ENCODE results near the gene KLHL26.
"Not testable (repeated sequence)": the region's sequence is repeated elsewhere in the genome, so short reads cannot be mapped to it uniquely, and the experiment has no call there.

Gene KLHL26, protein sequence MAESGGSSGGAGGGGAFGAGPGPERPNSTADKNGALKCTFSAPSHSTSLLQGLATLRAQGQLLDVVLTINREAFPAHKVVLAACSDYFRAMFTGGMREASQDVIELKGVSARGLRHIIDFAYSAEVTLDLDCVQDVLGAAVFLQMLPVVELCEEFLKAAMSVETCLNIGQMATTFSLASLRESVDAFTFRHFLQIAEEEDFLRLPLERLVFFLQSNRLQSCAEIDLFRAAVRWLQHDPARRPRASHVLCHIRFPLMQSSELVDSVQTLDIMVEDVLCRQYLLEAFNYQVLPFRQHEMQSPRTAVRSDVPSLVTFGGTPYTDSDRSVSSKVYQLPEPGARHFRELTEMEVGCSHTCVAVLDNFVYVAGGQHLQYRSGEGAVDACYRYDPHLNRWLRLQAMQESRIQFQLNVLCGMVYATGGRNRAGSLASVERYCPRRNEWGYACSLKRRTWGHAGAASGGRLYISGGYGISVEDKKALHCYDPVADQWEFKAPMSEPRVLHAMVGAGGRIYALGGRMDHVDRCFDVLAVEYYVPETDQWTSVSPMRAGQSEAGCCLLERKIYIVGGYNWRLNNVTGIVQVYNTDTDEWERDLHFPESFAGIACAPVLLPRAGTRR

DNA sequence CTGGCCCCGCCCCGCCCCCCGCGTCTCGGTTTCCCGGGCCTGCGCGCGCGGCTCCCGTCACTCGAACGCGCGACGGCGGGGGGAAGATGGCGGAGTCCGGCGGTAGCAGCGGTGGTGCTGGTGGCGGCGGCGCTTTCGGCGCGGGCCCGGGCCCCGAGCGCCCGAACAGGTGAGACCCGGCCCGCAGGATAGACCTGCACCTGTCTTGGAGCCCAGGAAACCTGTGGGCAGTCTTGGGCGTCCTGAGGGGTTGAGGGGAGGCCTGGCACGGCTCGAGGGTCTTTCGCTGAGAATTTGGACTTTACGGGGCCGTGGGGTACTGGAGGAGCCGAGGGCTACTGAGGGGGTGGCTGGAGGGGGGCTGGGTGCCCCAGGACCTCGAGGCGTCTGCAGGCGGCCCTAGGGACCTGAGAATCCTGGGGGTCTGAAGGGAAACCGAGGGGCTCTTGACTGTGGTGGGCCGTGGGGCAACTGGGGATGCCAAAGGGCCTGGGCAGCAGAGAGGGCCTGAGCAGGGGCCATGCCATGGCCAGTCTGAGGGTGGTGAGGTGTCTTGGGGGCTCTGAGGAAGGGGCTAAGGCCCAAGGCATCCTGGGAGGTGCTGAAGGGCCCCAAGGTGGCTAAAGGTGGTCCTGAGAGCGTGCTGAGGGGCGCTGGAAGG lies at the start of gene KLHL26:
TSS of gene KLHL26 (plus strand) at position 60 of the 661 bp plus-strand sequence. CDS start at position 87, 27 bp downstream.
- DNase-seq, result no peak

DNA sequence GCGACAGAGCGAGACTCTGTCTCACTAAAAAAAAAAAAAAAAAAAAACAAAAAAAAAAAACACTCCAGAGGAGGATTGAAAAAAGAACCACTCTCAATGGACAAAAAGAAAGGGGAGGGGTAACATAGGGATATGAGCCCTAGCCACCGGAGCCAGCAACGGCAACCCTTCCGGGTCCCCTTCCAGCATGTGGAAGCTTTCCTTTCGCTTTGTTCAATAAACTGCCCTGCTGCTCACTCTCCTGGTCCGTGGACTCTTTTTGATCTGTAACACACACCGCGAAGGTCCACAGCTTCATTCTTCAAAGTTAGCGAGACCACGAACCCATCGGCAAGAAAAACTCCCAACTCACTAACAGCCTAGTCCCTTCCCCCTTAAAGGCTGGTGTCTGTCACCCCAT lies 49.3 kb upstream of the KLHL26 start:
- DNase-seq, result no peak

DNA sequence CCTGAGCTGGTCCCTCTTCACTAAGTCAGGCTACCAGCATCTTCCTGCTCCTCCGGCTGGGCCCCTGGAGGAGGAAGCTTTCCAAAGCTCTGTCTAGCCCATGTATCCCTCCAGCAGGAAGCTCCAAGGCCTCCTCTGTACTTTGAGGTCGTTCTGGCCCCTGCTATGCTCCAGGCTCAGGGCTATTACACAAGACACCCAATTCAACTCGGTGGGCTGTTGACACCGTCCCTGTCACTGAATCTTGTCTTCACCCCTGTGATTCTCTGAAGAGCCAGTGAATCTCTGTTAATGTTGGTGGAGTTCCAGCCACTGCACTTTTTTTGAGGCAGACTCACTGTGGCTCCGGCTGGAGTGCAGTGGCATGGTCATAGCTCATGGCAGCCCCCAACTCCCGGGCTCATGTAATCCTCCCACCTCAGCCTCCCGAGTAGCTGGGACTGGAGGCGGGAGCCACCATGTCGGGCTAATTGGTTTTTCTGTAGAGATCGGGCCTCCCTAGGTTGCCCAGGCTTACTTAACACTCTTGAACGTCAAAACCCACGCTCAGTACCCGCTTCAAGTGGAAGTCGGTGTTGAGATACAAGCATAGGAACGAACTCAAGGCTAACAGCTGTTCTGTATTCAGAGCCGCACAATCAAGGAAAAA lies 48.7 kb upstream of the KLHL26 start:
- no peak for DNase-seq

DNA sequence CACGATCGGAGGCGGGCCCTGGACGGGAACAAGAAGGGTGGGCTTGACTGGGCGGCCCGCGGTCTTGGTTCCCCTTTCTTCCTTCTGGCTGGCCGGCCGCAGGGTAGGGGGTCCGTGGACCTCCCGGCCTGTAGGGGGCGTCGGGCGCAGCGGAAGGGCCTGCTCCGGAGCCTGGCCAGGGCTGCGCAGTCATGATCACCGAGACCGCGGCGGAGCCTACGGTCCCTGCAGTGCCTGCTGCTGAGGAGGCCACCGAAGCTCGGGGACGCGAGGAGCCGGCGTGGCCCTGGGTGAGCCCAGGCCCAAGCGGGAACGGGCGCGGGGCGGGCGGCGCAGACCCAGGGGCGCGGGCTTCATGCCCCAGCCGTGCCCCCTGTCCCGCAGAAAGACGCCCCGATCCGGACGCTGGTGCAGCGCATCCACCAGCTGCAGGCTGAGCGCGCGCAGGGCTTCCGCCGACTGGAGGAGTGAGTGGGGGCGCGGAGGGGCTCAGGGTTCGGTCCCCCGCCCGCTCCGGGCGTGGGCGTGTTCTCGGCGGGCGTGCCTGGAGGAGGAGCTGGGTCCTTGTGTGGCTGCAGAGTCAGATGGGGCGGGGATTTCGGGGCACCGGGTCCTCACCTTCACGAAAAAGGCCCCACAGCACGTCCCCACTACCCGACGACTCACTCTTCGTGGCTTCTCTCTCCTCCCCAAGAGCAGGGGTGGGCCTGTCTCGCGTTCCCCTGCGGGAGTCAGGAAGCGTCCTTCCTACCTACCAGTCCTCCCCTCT lies 48.0 kb upstream of the KLHL26 start, which contains the start of gene REX1BD:
TSS of gene REX1BD (plus strand) at position 188 of the 769 bp plus-strand sequence. CDS start at position 192, 4 bp downstream.
- DNase-seq, result peak; percentile 88

DNA sequence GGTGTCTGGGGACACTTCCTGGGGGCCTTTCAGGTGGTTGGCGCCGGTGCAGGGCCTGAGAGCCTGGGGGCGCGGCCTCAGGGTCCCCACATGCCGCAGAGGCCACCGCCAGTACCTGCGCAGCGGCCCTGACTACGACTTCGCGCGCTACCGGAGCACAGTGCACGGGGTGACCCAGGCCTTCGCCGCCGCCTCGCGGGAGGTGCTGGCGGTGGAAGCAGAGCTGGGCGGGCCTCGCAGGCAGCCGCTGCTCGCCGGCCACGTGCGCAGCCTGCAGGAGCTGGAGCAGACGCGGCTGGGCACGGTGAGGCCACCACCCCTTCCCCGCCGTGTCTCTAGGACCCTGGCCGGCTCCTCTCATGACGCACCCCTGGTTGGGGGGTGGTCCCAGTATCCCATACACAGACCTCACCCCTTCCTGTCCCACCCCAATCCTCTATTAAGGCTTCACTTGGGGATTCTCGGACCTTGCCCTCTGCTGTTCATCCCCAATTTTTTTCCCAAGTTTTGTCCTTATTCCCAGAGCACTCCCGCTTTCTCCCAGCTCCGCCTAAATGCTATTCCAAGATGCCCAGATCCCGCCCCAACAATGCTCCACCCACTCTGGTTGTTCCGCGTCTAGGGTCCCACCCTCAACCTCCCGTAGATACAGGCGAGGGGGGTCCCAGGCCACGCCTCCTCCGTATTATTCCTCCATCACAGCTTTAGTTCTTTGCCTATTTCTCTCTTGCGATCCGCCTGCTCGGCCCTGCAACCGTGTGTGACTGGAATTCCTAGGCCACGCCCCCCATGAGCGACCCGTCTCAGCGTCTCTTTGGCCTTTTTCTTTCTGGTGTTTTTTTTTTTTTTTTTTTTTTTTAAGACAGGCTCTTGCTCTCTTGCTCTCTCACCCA lies 47.2 kb upstream of the KLHL26 start:
- DNase-seq, result peak; percentile 69

DNA sequence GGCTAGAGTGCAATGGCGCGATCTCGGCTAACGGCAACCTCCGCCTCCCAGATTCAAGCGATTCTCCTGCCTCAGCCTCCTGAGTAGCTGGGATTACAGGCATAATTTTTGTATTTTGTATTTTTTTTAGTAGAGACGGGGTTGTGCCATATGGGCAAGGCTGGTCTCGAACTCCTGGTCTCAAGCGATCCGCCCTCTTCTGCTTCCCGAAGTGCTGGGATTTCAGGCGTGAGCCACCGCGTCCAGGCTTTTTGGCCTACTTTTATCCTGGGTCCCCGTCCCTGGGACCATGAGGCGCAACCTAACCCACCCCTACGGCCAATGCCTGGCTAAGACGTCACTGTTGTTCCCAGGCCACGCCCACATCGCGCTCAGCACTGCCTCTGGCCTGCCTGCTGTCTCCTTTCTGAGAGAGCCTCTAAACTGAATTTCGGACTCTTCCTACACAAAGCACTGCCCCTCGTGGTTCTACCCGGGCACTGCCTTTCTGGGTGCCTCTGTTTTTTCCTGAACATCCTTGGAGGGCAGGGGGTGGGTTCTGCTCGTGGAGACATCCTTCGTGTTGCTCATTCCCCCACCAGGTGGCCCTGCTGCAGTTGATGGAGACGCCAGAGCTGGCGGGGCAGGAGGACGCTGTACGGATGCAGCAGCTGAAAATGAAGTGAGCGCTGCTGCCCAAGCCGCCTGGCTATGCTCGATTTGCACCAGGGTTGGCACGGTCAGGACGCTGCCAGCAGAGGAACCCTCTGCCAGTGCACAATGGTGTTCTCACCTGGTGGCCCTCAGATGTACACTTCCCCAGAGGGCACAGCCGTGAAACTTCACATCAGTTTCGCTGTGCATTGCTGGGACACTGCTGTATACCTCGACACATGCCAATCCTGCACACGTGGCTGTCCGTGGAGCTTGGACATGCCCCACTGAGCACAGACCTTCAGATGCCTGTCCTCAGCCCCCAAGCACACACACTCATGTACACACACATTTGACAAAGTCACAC lies 46.3 kb upstream of the KLHL26 start:
- DNase-seq, result peak; percentile 47

DNA sequence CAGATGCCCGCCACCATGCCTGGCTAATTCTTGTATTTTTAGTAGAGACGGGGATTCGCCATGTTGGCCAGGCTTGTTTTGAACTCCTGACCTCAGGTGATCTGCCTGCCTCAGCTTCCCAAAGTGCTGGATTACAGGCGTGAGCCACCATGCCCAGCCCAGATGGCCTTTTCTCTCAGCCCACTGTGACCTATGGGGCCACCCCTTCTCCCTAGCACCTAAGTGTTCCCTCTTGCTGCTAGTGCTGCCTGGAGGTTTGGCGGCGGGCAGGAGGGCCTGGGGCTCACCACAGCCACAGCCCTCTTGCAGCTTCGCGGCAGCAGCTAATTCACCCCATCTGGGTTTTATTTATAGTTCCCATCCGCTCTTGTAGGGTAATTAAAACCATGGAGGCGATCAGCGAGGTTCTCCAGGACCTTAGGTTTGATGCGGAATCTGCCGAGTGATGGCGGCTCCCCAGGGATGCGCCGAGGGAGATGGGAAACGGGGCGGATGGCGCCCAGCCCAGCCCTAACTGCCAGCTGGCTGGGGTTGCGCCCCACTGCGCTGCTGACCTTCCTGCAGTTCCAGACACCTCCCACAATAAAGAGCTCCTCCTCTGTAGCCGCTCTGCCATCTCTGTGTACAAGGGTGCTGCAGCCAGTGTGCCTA lies 45.0 kb upstream of the KLHL26 start:
- DNase-seq, result no peak

DNA sequence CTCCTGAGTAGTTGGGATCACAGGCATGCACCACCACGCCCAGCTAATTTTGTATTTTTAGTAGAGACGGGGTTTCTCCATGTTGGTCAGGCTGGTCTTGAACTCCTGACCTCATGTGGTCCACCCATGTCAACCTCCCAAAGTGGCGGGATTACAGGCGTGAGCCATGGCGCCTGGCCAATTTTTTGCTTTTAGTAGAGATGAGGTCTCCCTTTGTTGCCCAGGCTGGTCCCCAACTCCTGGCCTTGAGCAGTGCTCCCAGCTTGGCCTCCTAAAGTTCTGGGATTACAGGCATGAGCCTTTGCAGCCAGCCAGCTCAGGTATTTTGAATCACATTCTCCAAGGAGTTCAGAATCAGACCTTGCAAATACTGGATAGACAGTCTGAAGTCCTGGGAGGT lies 44.1 kb upstream of the KLHL26 start:
- not testable (repeated sequence) for DNase-seq

DNA sequence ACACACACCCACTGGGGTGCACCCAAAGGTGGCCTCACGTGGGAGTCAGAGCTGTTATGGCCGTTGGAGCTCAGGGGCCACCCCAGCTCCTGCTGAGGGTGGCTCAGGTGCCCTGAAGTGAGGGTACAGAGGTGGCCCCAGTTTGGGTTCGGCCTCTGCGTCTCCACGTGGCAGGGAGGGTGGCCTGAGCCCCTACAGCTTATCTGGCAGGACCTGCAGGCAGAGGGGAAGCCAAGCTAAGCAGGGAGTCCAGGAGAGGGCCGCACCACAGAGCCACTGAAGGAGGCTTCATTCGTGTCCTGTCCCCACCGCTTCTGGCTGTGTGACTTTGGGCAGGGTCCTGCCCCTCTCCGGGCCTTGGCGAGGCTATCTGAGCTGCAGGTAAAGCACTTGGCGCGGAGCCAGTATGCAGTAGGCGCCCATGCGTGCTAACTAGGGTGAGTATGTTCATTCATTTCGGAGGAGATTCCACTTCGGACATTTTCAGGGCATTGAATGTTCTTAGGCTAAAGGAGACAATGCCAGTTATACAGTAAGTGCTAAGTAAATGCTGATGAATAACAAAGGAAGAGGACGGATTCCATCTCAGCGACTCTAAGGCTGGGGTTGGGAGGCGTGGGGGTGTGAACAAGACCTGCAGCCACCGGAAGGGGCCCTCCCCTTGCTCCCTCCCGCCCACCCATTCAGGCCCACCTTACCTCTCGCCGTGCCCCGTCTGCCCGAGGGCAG lies 43.3 kb upstream of the KLHL26 start:
- DNase-seq, result no peak

DNA sequence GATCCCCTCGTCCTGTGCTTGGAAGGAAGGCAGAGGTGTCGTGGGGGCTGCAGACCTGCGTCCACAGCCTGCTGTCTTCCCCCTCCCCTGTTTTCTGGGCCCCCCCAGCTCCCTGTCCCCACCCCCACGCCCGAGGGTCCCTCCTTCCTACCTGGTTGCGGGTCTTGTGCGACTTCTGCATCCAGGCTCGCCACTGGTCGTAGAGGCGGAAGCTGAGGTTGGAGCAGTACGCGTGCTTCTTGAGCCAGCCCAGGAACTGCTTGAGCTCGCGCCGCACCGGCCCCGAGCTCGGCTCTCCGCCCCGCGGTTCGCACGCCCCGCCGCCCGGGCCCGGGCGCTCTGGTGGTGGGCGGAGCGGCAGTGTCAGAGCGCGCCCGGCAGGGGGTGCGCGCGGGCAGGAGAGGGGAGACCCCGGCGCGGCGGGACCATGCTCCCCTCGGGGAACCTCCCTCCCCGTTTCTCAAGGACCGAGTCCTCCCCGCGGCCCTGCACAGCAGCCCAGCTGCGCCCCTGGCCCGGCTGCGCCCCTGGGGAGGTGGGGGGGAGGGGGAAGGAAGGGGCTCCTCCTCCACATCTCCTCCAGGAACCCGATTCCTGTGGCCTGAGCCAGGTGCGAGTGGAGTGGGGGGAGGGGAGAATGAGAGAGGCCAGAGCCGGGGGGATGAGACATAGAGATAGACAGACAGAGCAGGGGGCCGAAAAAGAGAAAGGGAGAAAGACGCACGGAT lies 42.6 kb upstream of the KLHL26 start:
- peak; percentile 74 for DNase-seq

DNA sequence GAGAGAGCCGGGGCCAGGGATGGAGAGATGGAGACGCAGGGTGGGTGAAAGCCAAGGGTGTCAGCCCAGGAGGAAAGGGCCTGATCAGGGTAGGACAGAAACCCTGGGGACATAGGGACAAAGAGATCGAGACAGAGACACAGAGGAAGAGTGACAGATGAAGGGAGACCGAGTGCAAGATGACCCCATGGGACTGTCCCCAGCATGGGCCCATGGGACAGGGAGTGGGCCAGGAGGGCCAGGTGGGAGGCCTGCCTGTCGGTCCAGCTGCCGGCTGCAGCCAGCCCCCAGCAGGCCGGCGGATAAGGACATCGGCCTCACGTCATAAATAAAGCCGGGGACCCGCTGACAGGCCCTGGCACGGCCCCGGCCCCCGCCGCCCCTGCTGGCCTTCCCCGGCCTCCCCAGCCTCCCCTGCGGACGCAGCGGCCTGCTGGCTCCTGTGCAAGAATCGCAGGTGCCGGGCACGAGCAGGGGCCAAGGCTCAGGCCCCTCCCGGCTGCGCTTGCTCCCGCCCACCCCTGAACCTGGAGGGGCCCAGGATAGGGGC lies 41.9 kb upstream of the KLHL26 start:
- no peak for DNase-seq

DNA sequence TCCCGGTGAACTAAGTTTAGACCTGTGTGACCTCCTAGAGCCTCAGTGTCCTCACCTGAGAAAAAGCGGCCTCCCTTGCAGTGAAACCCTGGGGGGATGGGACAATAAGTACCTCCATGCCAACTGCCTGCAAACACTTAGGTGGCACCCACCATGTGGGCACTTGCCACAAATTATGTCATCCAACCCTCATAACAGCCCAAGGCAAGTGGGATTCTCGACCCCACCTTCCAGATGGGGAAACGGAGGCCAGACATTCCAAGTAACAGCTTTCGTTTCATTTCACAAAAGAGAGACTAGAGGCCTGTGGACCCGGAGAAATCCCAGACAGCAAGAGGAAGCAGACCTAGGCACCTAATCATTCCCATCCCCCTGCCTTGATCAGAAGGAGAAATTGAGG lies 41.4 kb upstream of the KLHL26 start:
- DNase-seq, result no peak

DNA sequence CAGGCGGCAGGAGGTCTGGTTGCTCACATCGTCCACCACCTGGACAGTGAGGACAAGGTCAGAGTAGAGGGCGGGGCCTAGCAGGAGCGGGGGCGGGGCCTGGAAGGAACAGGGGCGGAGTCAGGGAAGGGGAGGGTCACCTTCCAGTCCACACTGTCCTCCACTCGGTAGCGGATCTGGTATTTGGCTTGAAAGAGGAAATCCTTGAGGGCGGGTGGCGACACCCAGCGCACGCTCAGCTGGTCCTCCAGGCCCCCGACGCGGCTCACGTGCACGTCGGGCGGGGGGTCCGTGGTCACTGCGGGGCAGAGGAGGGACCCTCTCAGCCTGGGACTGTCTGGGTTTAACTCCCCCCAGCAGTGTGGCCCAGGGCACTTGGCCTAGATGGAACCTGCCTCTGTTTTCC lies 40.1 kb upstream of the KLHL26 start:
- DNase-seq, result peak; percentile 47

DNA sequence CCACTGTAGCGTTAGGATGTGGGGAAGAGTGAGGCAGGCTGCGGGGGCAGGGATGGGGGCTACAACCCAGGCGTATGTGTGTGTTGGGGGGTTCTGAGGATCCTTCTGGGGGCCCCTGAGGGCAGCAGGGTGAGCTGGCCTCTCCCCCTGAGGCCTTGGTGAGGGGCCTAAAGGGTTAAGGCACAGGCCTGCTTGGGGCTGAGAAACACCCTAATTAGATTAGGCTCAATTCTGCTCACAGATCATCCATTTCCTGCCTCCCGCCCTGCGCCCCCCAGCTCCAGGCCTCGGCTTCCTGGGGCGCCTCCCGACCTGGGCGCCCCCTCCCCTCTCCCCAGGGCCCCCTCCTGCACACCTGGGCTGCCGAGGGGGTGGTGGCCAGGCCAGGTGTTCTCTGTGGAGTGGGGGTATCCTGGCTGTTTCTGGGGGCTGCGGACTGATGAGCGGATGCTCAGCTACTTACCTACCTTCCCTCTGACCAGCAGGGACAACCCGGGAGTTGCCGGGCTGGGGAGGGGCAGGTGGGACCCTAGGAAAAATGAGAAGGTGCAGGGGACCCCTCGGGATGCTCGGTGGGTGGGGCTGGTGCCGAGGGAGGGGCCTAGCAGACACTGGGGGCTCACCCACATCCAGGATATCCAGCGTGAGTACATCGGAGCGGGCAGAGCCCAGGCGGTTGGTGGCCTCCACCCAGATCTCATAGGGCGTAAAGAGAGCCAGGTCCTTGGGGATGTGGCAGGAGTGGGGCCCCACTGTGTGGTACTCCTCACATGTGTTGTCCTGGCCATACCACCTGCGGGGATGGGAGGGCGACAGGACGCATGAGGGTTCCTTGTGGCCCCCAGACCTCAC lies 38.8 kb upstream of the KLHL26 start:
- no peak for DNase-seq

DNA sequence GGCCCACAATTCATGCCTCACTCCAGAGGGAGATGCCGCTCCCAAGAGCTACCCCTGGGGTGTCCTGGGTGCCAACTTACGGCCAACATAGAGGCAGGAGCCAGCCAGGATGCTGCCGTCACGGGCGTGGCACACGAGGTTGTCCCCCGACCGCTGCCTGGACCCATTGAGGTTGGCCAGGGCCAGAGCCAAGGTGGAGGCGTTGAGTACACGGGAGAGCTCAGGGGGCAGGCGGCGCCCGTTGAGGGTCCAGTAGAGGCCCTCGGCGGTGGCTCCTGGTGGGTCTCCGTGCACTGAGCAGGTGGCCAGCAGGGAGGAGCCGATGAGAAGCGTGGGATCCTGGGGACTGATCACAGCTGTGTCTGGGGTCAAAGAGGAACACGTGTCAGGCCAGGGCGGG lies 37.3 kb upstream of the KLHL26 start:
- DNase-seq, result no peak

DNA sequence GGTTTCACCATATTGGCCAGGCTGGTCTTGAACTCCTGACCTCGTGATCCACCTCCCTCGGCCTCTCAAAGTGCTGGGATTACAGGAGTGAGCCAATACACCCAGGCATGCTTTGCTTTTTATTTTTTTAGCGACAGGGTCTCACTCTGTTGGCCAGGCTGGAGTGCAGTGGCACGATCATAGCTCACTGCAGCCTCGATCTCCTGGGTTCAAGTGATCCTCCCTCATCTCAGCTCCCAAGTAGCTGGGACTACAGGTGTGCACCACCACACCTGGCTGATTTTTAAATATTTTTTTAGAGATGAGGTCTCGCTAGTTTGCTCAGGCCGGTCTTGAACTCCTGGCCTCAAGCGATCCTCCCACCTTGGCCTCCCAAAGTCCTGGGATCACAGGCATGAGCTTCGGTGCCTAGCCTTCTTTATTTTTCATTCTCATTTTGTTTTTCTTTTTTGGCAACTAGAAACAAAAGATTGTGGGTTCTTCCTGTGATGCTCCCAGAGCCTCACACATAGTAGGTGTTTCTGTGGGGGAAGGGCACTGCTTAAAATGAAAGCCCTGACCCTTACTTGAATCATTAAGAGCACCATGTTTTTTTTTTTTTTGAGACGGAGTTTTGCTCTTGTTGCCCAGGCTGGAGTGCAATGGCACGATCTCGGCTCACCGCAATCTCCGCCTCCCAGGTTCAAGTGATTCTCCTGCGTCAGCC lies 36.0 kb upstream of the KLHL26 start:
- not testable (repeated sequence) for DNase-seq

All from CD4-positive, alpha-beta T cell treated with Interleukin-15 for 1 hour (primary cell).